Uterine smooth muscle cell (primary cell): Measurements from ENCODE around the gene CLEC19A. TPM values are rescaled to one million over a fixed set of nuclear protein-coding genes. Genes with fewer than 3 reads are reported as not detected.

Source experiments
- total RNA-seq: library from RNA; depleted of rRNA; stranded (reverse); fragments of >200 nt; gene quantifications from 2 replicates; pipeline ENCODE4 v1.2.3, GENCODE V29; 2014

CLEC19A gene
- total RNA-seq, result not detected in 2 replicates

DNA sequence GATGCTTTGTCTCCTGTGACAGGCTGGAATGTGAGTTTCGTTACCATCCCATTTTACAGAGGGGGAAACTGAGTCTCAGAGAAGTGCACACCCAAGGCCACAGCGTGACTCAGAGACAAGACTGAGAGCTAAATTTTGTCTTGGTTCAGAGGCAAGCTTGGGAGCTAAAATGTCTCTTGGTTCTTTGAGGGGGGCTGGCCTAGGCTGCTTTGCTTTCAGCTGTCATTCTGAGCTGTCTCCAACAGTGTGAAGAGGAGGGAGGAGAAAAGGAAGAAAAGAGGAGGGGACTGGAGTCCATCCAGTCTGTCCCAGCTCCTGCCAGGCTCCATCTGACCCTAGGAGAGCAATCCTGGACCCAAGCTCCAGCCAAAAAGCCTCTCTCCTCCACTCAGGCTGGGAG is at the start of gene CLEC19A:
Gene CLEC19A, plus strand, starts transcription at position 301 of the 400 bp plus-strand sequence. CDS start 121 bp downstream, outside the sequence.

Other genes starting within 250 kb of the CLEC19A start
- 21.1 and 25.7 TPM in 2 replicates for gene COQ7, start 218.1 kb upstream of the CLEC19A start, total RNA-seq
- gene ITPRIPL2, start 171.8 kb upstream of the CLEC19A start, total RNA-seq, result 43.4 and 50.7 TPM in 2 replicates
- gene SYT17, start 117.5 kb upstream of the CLEC19A start, total RNA-seq, result under 0.01 and 0.12 TPM in 2 replicates
- not detected in 2 replicates for gene TMC5, start 132.2 kb downstream of the CLEC19A start, total RNA-seq
- 42.9 and 44.5 TPM in 2 replicates for gene GDE1, start 236.4 kb downstream of the CLEC19A start, total RNA-seq
- gene CCP110, start 238.2 kb downstream of the CLEC19A start, total RNA-seq, result 11.9 and 17.8 TPM in 2 replicates